EH (cell line): ENCODE measurements around the gene RHOU.

Experiments used
- DNase-seq: peaks from one replicate; pipeline ENCODE4 v3.0.0-alpha.2; 2015; ENCODE audit warnings: low read depth

Gene RHOU

GRCh38 chr1:228737601-228738041 lies 2.3 kb downstream of the RHOU start:
- no peak for DNase-seq

- no peak for DNase-seq
Observed at GRCh38 chr1:228739826-228740225, 4.5 kb downstream of the RHOU start.

GRCh38 chr1:228740543-228741317 lies 5.5 kb downstream of the RHOU start:
- DNase-seq = no peak

GRCh38 chr1:228742281-228742860 lies 7.1 kb downstream of the RHOU start:
- DNase-seq = no peak

GRCh38 chr1:228743405-228743804 lies 8.1 kb downstream of the RHOU start:
- no peak for DNase-seq

GRCh38 chr1:228744356-228744755 lies 9.1 kb downstream of the RHOU start:
- DNase-seq = no peak

GRCh38 chr1:228744918-228745317 lies 9.6 kb downstream of the RHOU start:
- no peak for DNase-seq

GRCh38 chr1:228745497-228745896 lies 10.2 kb downstream of the RHOU start:
- no peak for DNase-seq

GRCh38 chr1:228747301-228747935 lies 12.1 kb downstream of the RHOU start:
- DNase-seq = no peak

GRCh38 chr1:228748029-228748428 lies 12.8 kb downstream of the RHOU start:
- DNase-seq = no peak

- no peak for DNase-seq
Observed at GRCh38 chr1:228748431-228748830, 13.2 kb downstream of the RHOU start.

- no peak for DNase-seq
Observed at GRCh38 chr1:228749765-228750164, 14.5 kb downstream of the RHOU start.

- no peak for DNase-seq
Observed at GRCh38 chr1:228750915-228751314, 15.6 kb downstream of the RHOU start.

- no peak for DNase-seq
Observed at GRCh38 chr1:228751360-228752098, 16.2 kb downstream of the RHOU start.

- no peak for DNase-seq
Observed at GRCh38 chr1:228752258-228752657, 17.0 kb downstream of the RHOU start.

- no peak for DNase-seq
Observed at GRCh38 chr1:228752675-228753265, 17.5 kb downstream of the RHOU start.

GRCh38 chr1:228753287-228753686 lies 18.0 kb downstream of the RHOU start:
- DNase-seq = no peak

- DNase-seq = no peak
Observed at GRCh38 chr1:228753786-228754360, 18.6 kb downstream of the RHOU start.

- DNase-seq = no peak
Observed at GRCh38 chr1:228754646-228755268, 19.5 kb downstream of the RHOU start.

GRCh38 chr1:228755800-228756199 lies 20.5 kb downstream of the RHOU start:
- DNase-seq = no peak

GRCh38 chr1:228756457-228756856 lies 21.2 kb downstream of the RHOU start:
- no peak for DNase-seq
